Measurements from ENCODE around the gene CRB2. TPM values are rescaled to one million over a fixed set of nuclear protein-coding genes. Genes with fewer than 3 reads are reported as not detected.
"Not testable (repeated sequence)": the region's sequence is repeated elsewhere in the genome, so short reads cannot be mapped to it uniquely, and the experiment has no call there.

The CRB2 gene
- polyA plus RNA-seq, 3 donors, result 0.01 to 0.22 (median 0.10) TPM

DNA sequence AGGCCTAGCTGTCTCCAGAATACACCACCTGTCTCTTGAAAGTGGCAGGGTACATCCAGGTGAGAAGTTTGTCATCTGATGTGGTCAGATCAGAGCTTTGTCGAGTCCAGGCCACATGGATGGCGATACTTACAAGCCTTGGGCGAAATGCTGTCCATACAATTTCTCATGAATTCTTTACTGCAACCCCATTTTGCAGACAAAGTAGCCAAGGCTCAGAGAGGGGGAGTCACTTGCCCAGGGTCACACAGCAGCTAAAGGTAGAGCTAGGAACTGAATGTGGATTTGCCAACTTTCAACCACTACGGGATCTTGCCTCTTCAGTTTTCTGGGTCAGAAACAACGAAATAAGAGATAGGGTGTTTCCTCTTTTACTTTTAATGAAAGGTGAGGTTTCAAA is 35.2 kb downstream of the CRB2 start:
- WGBS, 3 donors, result 81 to 91% (median 89%) methylated on average over 5 of the region's 5 CpGs
- H3K27ac ChIP-seq (ENCODE audit: low read depth, low read length), result no peak overlapping the region

DNA sequence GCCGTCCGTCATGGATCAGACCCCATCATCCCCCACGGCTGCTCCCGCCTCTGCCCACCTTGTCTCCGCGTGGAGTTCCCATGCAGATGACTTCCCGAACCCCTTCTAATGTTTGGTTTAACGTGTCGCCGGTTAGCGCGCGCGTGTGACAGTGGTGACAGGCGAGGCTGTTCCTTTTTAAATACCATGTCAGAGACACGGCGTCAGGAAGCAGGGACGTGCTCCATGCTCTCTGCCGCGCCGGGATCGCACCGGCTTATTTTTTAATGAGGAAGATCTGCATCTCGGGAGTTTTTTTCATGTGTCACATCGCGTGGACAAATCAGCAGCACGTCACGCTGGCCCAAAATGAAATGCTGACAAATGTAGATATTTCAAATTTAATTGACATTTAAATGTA is 35.9 kb downstream of the CRB2 start:
- WGBS, 3 donors, result 89 to 95% (median 94%) methylated on average over 28 of the region's 28 CpGs
- no peak overlapping the region for H3K27ac ChIP-seq (ENCODE audit: low read depth, low read length)

DNA sequence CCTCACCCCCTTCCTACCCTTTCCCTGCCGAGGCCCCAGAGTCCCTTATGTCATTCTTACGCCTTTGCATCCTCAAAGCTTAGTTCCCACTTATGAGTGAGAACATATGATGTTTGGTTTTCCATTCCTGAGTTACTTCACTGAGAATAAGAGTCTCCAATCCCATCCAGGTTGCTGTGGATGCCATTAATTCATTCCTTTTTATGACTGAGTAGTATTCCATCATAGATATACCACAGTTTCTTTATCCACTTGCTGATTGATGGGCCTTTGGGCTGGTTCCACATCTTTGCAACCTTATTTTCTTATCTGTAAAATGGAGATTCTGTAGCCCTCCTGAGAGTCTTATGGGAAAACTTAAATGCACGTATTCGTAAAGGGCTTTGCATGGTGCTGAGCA is 36.8 kb downstream of the CRB2 start:
- 89 to 95% (median 90%) methylated on average over 4 of the region's 4 CpGs for WGBS, 3 donors
- H3K27ac ChIP-seq (ENCODE audit: low read depth, low read length), result no peak overlapping the region

DNA sequence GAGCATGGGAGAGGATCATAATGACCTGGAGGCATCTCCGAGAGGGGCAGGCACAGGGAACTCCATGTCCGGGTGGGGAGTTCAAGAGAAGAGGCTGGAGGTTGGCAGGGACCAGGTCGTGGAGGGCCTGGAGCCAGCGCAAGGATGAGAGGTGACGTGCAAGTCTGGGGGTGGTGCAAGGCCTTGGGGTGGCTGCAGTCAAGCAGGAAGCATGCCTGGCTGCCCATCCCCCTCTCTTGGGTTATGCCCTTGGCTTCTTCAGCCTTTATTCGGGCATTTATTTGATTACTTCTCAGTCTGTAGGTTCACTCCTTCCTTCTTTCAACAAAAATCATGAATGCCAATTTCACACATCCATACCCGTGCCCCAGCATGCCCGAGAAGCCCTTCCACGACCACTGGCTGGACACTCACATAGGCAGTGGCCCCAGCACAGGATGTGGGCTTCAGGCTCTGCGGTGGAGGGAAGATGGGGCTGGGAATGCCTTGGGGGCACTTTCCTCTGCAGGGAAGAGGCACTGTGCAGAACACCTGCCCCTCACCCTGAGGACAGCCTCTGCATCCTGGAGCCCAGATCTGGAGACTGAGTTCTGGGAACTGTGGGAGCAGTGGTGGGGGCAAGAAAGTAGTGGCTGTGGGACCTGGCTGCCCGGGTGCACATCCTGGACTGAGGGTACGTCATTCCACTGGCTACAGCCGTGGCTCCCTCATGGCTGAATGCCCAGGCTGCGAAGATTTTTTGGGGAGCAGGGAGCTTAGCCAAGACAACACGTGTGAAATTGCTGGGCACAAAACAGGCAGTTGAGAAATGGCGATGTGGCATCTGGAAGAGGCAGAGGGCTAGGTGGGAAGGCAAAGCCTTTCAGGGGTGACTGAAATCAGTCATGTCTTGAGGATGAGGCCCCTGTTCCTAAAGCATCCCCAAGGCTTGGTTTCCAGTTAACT is 38.6 kb downstream of the CRB2 start:
- no peak overlapping the region for H3K27ac ChIP-seq (ENCODE audit: low read depth, low read length)
- WGBS, 3 donors, result 80 to 89% (median 84%) methylated on average over 16 of the region's 16 CpGs

DNA sequence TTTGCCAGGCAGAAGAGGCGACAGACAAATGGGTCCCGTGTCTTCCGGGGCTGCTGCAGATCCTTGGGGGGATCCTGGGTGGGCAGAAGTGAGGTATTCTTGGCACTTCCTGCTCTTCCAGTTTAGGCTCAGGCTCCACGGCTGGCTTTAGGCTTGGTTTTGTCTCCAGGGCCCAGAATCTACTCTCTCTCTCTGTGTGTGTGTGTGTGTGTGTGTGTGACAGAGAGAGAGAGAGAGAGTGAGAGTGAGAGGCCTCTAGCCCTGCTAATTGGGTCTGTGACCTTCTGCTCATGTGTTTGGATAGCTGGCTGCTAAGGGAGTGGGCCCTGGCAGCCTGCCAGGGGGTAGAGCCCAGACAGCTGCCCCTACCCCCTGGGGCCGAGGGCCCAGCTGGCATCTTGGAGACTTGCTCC is 39.3 kb downstream of the CRB2 start:
- H3K27ac ChIP-seq (ENCODE audit: low read depth, low read length), result no peak overlapping the region
- 71 to 79% (median 72%) methylated on average over 5 of the region's 5 CpGs for WGBS, 3 donors

DNA sequence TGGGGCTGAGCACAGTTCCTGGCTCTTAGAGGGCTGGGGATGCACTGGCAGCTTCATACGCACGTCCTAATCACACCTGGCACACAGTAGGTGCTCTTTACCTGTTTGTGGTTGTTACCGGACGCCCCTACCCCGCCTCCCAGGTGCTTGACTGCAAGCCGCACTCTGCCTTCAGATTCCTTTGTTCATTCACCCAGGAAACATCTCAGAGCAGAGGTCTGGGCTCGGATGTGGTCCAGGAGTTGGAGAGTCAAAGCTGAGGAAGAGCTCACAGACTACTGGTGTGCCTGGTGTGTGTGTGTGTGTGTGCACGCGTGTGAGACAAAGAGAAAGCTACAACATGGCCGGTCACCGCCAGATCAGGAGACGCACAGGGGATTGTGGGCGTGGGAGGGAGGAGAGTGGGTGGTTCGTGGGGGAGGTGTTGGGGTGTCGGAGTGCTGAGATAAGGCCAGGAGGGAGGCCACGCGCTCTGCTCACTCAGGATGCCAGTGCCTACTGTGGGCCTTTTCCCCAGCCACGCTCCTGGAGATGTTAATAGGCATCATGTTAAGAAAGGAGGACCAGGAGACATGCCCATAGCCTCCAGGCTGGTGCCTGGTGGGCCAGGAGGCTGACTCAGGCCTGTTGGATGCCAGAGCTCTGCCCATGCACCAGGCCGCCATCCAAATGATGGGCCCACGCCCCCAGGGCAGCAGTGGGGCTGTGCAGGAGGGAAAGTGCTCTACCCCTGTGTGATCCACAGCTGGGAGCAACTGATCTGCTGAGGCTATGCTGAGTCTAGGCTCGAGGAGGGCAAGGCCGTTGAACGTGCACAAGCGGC is 39.9 kb downstream of the CRB2 start:
- 89 to 91% (median 90%) methylated on average over 23 to 24 of the region's 24 CpGs for WGBS, 3 donors
- H3K27ac ChIP-seq (ENCODE audit: low read depth, low read length), result no peak overlapping the region

DNA sequence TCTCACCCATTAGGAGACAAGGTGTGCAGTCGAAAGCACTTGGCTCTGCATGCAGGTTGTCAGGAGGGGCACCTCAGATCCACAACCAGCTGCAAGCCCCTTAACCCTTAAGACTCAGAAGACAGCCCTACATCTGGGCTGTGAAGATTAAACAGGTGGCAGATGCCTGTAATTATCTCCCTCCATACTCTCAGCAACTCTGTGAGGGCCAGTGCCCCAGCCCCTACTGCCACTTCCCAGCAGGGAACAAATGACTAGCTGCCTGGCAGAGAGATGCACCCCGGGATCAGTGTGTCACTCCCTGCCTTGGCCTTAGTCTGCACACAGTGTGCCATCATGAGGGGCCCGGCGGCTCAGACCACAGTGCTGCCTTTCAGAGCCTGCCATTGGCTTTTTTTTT is 42.0 kb downstream of the CRB2 start:
- H3K27ac ChIP-seq (ENCODE audit: low read depth, low read length), result no peak overlapping the region
- WGBS, 3 donors, result 90 to 97% (median 94%) methylated on average over 4 of the region's 4 CpGs

DNA sequence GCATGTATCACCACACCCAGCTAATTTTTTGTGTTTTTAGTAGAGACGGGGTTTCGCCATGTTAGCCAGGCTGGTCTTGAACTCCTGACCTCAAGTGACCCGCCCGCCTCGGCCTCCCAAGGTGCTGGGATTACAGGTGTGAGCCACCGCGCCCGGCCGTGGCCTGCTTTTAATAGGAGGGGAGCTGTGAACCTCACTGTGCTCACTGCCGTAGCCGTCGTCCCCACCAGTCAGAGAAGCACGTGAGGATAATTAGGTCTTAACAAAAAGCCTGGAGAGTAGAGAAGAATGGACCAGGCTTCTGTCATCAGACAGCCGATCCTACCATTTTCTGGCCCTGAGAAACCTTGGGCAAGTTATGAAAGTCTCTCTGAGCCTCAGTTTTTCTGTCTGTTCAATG is 42.9 kb downstream of the CRB2 start:
- H3K27ac ChIP-seq (ENCODE audit: low read depth, low read length), result not testable (repeated sequence)
- 94 to 99% (median 96%) methylated on average over 14 of the region's 14 CpGs for WGBS, 3 donors

DNA sequence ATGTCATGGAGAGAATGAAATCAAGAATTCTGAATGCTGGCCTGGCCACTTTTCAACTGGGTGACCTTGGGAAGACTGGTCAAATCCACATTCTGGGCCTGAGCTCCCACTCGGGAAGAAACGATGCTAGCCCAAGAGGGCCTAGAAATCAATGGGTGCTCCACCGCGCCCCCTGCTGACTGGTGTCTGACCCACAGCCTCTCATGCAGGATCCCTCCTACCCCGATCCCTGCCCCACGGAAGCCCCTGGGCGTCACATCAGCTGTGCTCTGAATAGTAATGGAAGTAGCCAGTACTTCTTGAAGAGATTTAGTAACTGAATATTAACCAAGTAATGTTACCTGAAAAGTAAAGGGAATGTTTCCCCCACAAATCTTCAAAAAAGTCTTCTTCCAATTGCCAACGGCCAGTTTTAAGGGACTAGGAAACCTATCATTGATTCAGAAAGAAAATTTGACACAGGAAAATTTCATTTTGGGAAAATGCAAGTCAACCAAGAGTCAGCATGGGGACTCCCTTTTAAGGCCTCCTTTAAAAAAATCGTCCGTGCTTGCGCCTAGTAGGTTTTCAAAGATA is 43.9 kb downstream of the CRB2 start:
- 75 to 84% (median 80%) methylated on average over 11 of the region's 11 CpGs for WGBS, 3 donors

DNA sequence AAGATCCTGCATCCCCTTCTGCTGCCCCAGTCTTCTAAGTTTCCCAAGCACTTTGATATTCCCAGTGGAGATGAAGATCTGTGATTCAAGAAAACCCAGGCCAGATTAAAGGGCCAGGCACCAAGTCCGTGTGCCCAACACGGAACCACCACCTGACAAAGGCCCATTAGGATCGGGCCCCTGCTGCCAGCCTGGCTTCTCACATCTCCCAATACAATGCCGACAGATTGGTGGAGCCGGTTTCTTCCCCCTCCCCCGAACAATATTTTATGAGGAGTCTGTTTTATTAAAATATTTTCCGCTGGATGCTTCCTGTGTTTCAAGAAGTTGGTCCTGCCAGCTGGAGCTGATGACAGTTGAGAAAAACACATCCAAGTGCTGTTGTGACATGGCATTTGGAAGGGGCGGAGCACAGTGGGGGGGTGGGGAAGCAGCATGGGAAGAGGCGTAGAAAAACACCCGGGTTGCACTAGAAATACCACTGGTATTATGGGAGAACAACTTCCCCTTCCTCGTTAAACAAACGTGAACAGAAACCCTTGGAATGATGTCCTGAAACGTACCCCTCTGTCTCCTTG is 45.0 kb downstream of the CRB2 start:
- no peak overlapping the region for H3K27ac ChIP-seq (ENCODE audit: low read depth, low read length)
- WGBS, 3 donors, result 73 to 86% (median 75%) methylated on average over 13 of the region's 13 CpGs

More for the DNA sequence above, 43.9 kb downstream of the CRB2 start:
- no peak overlapping the region for H3K27ac ChIP-seq (ENCODE audit: low read depth, low read length)

DNA sequence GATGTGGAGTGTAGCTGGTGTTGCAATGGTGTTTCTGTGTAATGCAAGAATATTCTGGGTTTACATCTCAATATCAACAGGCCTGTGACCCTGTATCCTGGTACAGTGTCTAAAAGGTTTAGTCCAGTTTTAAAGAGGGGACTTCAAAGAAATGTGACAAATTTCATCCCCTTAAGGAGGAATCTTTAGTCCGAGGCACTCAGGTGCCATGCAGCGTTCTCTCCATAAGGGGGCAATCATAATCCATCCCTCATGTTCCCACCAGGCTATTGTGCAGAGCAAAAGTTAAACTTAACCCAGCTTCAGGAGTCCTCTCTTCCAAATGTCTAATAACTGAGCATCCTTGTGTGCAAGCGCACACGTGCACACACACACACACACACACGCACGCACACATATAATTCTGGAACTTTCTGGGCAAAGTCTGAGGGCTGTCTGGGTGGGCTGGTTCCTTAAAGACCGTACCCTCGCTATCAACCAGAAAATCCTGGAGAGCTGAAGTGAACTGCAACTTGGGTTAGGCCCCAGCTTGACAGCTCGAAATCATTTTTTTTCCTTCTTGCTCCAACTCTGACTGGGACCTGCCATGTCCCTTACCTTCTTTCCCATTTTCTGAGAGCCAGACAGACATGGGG is 46.0 kb downstream of the CRB2 start:
- no peak overlapping the region for H3K27ac ChIP-seq (ENCODE audit: low read depth, low read length)
- 69 to 74% (median 73%) methylated on average over 9 of the region's 9 CpGs for WGBS, 3 donors

DNA sequence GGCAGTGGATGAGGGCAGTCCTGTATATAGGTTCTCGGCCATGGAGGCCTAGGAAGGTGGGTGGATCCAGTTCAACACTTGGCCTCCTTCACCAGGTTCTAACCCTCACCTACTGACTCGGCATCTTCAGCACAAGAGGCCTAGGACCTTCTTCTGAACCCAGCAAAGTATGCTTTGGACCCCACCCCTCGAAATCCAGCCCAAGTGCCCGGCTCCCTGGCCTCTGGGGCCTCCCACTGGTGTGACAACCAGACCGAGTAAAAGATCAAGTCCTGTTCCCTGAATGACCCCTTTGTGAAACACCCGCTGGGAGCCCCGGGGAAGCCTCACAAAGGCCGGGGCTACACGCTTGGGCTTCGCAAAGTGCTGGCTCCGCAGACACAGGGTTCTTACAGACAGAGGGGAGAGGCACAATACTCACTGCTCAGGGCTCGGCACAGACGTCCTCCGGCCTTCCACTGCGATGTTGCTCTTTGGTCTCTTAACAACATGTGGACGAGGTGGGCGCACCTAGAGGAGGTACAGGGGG is 47.0 kb downstream of the CRB2 start:
- no peak overlapping the region for H3K27ac ChIP-seq (ENCODE audit: low read depth, low read length)
- WGBS, 3 donors, result 93% methylated on average over 17 of the region's 17 CpGs

DNA sequence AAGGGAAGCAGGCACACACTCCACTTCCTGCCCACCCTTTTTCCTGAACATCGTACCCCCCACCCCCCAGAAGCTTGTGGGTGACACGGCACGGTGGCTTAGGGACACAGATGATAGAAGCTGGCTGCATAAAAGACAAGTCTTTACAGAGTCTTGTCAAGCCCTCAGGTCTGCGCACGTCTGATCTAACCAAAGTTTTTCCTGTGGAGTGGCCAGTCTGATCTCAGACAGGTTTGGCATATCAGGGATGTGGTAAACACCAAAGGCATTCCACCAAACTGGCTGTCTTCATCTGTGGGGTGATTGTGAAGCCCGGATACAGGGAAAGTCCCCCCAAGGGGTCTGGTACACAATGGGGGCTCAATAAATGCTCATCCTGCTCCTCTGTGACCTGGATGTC is 50.0 kb downstream of the CRB2 start:
- H3K27ac ChIP-seq (ENCODE audit: low read depth, low read length), result no peak overlapping the region
- WGBS, 3 donors, result 81 to 86% (median 81%) methylated on average over 6 of the region's 6 CpGs

DNA sequence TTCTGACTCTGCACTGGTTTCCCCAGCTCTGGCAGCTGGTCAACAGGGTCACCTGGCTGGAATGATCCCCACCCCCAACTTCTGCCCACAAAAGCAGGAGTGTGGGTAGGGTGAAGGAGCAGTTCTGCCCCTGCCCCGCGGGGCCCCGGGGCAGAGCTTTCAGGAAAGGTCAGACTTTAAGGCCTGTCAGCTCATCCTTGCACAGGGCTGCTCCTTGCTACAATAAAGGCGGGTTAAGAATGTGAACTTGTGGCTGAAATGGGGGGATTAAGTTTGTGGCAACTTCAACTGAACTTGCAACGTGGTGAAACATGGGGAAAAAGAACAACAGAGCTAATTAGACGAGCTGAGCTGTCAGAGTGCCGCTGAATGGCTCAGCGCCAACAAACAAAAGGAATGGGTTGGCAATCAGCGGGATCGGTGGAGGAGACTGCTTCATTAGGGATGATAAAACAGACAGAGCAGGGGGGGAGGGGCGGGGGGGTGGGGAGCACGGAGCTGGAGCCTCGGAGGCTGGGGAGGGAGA is 50.8 kb downstream of the CRB2 start:
- no peak overlapping the region for H3K27ac ChIP-seq (ENCODE audit: low read depth, low read length)
- 60 to 71% (median 69%) methylated on average over 11 to 13 of the region's 13 CpGs for WGBS, 3 donors

DNA sequence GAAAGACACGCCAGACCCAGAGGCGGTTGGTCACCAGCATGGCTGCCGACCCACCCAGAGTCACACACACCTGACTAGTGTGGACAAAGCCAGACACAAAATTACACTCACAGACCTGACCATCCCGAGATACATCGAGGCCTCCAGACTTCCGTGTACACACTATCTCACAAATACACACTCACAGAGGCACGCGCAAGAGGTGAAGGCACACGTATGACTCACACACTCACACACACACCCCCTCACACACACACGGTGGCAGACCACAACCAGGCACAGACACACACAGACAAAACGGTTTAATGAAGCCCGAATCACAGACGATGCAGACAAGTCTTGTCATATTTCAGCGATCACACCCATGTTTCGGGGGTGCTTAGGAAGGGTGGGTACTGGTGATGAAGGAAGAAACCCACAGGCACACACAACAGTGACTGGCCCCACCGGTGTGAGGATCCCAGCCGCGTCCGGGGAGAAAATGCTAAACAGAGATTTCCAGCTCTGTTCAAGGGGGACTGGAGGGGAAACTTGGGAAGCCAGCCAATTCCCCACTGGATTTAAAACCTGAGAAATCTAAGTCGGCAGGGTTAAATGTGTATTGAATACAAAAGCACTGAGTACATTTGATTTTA is 51.3 kb downstream of the CRB2 start:
- H3K27ac ChIP-seq (ENCODE audit: low read depth, low read length), result no peak overlapping the region
- WGBS, 3 donors, result 83 to 86% (median 84%) methylated on average over 19 to 20 of the region's 20 CpGs

DNA sequence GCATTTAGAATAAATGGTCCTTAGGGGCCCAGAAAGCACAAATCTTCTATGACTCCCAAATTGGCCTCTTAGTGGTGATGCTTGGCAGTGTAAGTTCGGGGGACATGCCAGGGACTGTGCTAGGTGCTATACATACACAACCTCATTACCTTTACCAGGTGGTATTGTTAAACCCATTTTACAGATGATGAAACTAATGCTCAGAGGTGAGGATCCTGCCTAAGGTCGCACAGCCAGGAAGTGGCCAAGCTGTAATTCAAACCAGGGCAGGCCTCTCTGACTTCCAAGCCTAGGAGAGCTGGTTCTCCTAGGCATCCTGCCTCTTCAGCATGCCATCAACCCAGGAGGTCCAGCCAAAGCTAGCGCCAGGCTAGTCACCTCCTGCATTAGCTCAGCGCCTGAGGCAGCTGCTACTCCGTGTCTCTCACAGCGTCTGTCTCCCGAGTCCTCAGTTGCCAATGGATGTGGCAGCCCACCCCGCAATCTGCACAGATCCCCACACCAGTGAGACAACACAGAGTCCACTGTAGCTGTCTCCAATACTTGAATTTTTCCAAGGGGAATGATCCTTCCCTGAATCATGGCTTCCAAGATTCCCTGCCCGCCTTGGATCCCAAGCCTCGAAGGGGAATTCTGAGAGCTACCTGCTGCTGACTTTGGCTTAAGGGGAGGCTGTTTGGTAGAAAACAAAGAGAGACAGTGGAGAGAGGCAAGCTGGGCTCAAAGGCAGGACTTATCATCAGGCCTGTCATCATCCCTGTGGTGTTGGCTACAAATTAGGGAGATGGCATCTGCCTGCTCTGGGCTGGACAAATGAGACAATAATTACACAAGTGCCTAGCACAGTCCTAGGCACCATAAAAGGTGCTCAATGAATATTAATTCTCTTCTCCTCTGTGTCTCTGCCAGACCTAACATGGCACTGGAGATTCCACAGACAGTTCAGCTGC is 52.6 kb downstream of the CRB2 start:
- 88 to 96% (median 95%) methylated on average over 10 of the region's 10 CpGs for whole genome bisulfite sequencing, 3 donors

More for the DNA sequence above, 52.6 kb downstream of the CRB2 start:
- no peak overlapping the region for H3K27ac ChIP-seq (ENCODE audit: low read depth, low read length)
